Liver (tissue), 9 donors: ENCODE data around the gene LDLRAD4. TPM values are rescaled to one million over a fixed set of nuclear protein-coding genes. Genes with fewer than 3 reads are reported as not detected.

Source experiments
- DNase-seq: peaks from one replicate; pipeline ENCODE4 v3.0.0-alpha.2; 2017; ENCODE audit warnings: low spot score
- H3K27ac ChIP-seq, 2 donors: one replicate each; pipeline ENCODE4 v1.7.0; 2013; ENCODE audit warnings: inconsistent platforms in 2 of 2, low read length in 2 of 2, control low read depth in 1 of 2, low read depth in 1 of 2, mild to moderate bottlenecking in 1 of 2
- H3K27me3 ChIP-seq, 4 donors: one replicate each; pipeline versions ENCODE4 v1.6.1 to v1.7.0; 2013; ENCODE audit warnings: low read length in 3 of 4, inconsistent platforms in 1 of 4, mild to moderate bottlenecking in 1 of 4, moderate library complexity in 1 of 4; ENCODE audit not compliant: control insufficient read depth in 4 of 4, insufficient read depth in 4 of 4
- H3K36me3 ChIP-seq, 4 donors: one replicate each; pipeline versions ENCODE4 v1.6.1 to v1.7.0; 2013; ENCODE audit warnings: low read length in 3 of 4, mild to moderate bottlenecking in 3 of 4, low read depth in 1 of 4, moderate library complexity in 1 of 4; ENCODE audit not compliant: control insufficient read depth in 4 of 4, insufficient read depth in 3 of 4
- H3K4me1 ChIP-seq, 4 donors: one replicate each; pipeline versions ENCODE4 v1.6.1 to v1.7.0; 2013; ENCODE audit warnings: low read length in 3 of 4, mild to moderate bottlenecking in 3 of 4, moderate library complexity in 1 of 4; ENCODE audit not compliant: control insufficient read depth in 4 of 4, insufficient read depth in 4 of 4
- H3K4me3 ChIP-seq, 3 donors: one replicate each; pipeline versions ENCODE4 v1.6.1 to v1.7.0; 2013; ENCODE audit warnings: low read length in 3 of 3, control low read depth in 1 of 3, low read depth in 1 of 3, mild to moderate bottlenecking in 1 of 3
- H3K9ac ChIP-seq, 2 donors: one replicate each; pipeline ENCODE4 v1.7.0; 2013; ENCODE audit warnings: low read length in 2 of 2, mild to moderate bottlenecking in 2 of 2, moderate library complexity in 2 of 2, control low read depth in 1 of 2, low read depth in 1 of 2
- H3K9me3 ChIP-seq, 4 donors: one replicate each; pipeline versions ENCODE4 v1.6.1 to v1.7.0; 2013; ENCODE audit warnings: low read length in 3 of 4; ENCODE audit not compliant: control insufficient read depth in 4 of 4
- CTCF ChIP-seq: fragments of 150-350 bp; IDR thresholded peaks from 2 replicates; pipeline ENCODE4 v1.5.1; 2017; ENCODE audit warnings: improper control_type of control experiment, low read depth, low read length; ENCODE audit not compliant: missing input control
- EGR1 ChIP-seq, 2 donors: IDR thresholded peaks; 2 replicates each; pipeline ENCODE4 v1.6.1; 2016 to 2018; ENCODE audit warnings: antibody characterized with exemption in 2 of 2, low read depth in 2 of 2
- FOXA1 ChIP-seq: IDR thresholded peaks from 2 replicates; pipeline ENCODE4 v1.6.1; 2016; ENCODE audit warnings: antibody characterized with exemption
- GABPA ChIP-seq, 2 donors: IDR thresholded peaks in 1 of 2; conservative IDR thresholded peaks in 1 of 2; 2 replicates each; pipeline ENCODE4 v1.6.1; 2016; ENCODE audit warnings: antibody characterized with exemption in 2 of 2, mild to moderate bottlenecking in 1 of 2, moderate library complexity in 1 of 2
- HNF4G ChIP-seq: IDR thresholded peaks from 2 replicates; pipeline ENCODE4 v1.6.1; 2016; ENCODE audit warnings: antibody characterized with exemption
- MAX ChIP-seq: IDR thresholded peaks from 2 replicates; pipeline ENCODE4 v1.6.1; 2016; ENCODE audit warnings: antibody characterized with exemption
- NR2F2 ChIP-seq: IDR thresholded peaks from 2 replicates; pipeline ENCODE4 v1.6.1; 2016; ENCODE audit warnings: antibody characterized with exemption
- RAD21 ChIP-seq, 2 donors: IDR thresholded peaks; 2 replicates each; pipeline ENCODE4 v1.6.1; 2016; ENCODE audit warnings: antibody characterized with exemption in 2 of 2, mild to moderate bottlenecking in 2 of 2
- RXRA ChIP-seq, 2 donors: IDR thresholded peaks; 2 replicates each; pipeline ENCODE4 v1.6.1; 2017 to 2018; ENCODE audit warnings: antibody characterized with exemption in 2 of 2, mild to moderate bottlenecking in 1 of 2
- TAF1 ChIP-seq: conservative IDR thresholded peaks from 2 replicates; pipeline ENCODE4 v1.6.1; 2016; ENCODE audit warnings: antibody characterized with exemption, mild to moderate bottlenecking
- YY1 ChIP-seq: IDR thresholded peaks from 2 replicates; pipeline ENCODE4 v1.6.1; 2016; ENCODE audit warnings: antibody characterized with exemption, mild to moderate bottlenecking
- WGBS: extraction: QIAGEN DNeasy Blood & Tissue Kit; methylation state at CpG from one replicate; pipeline ENCODE4 v1.1.7; 2013; 5-methylcytosine and 5-hydroxymethylcytosine counted together
- polyA plus RNA-seq, 2 donors: library from polyadenylated mRNA; stranded (reverse) in 1 of 2; unstranded in 1 of 2; fragments of 200-250 nt in 1 of 2; fragments of >200 nt in 1 of 2; fragmentation: Nextera tagmentation in 1 of 2; extraction: Ambion mirVana in 1 of 2; gene quantifications; one replicate each; pipeline versions ENCODE4 v1.2.1 to v1.2.3, GENCODE V29; 2013 to 2015
- total RNA-seq, 2 donors: library from RNA; depleted of rRNA; stranded (reverse); fragments of >200 nt; gene quantifications; one replicate each; pipeline ENCODE4 v1.2.3, GENCODE V29; 2014
- TF ChIP-seq, protein P1 (sequence below): IDR thresholded peaks from 2 replicates; pipeline ENCODE4 v1.6.1; 2016; ENCODE audit warnings: antibody characterized with exemption, mild to moderate bottlenecking
- donor health status: healthy.
- donor health status: healthy.
- donor health status: healthy.
- donor health status: healthy.
- donor health status: healthy.

Gene LDLRAD4
- total and polyA plus RNA-seq, 4 donors = 4.8 to 41.7 (median 12.7) TPM

DNA sequence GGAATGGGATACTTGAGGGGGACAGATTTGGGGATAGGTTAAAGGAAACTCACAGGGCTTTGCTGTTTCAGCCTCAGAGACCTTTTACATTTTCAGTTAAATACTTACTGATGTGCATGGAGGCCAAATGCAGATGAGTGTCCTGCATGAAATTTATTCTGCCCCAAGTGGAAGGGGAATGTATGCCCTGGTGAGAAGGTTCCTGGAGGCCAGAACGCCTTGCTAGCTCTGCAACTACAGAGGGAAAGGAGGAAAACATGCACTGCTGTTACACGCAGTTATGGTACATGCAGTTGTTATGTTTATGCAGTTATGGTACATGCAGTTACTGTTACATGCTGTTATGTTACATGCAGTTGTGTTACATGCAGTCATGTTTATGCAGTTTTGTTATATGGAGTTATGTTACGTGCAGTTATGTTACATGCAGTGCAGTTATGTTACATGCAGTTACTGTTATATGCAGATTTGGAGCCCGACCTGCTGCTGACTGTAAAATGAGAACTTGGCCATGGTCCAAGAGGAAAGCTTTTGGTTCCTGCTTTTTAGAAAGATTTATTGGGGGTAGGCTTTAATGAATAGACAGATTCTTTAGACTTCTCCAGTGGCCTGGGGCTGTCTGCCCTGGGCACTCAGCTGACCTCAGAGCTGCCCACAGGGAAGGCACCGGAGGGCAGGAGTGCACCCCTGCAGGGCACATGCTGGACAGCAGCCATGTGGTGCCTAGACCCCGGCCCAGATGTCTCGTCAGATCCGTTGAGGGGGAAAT is 84.1 kb downstream of the LDLRAD4 start (continued):
- TF ChIP-seq CTCF (no peak), TAF1 (no peak), YY1 (no peak), GABPA (IDR thresholded peaks at IDR 0.05 in 1 of 2, conservative IDR thresholded peaks at IDR 0.05 in 1 of 2) (no peak), FOXA1 (no peak), HNF4G (no peak), MAX (no peak)

GRCh38 chr18:13303756-13304364 is 85.3 kb downstream of the LDLRAD4 start:
- Histone ChIP-seq H3K9ac (no peak overlapping the region), H3K4me3 (no peak overlapping the region), H3K4me1 (peaks cover 0 to 5% (median 1%) of the 10 kb centered on the region in 4 donors), H3K27me3 (no peaks in the 10 kb centered on the region), H3K27ac (no peak overlapping the region), H3K9me3 (peaks cover 0 to 2% (median 1%) of the 10 kb centered on the region in 4 donors), H3K36me3 (no peaks in the 10 kb centered on the region)
- no peak for DNase-seq
- TF ChIP-seq RXRA (IDR thresholded peaks at IDR 0.05) = no peak
- 95% methylated on average over 6 of the region's 6 CpGs for WGBS

DNA sequence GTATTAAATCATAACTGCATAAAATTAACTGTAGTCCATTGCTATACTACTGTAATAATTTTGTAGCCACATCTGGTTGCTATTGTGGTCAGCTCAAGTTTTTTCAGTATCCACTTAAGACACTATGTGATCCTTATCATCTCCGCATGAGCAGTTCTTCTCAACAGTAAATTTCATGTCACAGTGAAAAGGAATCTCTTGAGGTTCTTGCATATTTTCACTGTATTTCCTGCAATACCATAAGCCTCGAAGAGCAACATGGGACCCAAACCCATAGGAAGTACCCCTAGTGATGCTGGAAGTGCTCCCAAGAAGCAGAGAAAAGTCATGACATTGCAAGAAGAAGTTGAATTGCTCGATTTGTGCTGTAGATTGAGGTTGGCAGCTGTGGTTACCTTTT is 86.7 kb downstream of the LDLRAD4 start:
- TF ChIP-seq, protein P1, sequence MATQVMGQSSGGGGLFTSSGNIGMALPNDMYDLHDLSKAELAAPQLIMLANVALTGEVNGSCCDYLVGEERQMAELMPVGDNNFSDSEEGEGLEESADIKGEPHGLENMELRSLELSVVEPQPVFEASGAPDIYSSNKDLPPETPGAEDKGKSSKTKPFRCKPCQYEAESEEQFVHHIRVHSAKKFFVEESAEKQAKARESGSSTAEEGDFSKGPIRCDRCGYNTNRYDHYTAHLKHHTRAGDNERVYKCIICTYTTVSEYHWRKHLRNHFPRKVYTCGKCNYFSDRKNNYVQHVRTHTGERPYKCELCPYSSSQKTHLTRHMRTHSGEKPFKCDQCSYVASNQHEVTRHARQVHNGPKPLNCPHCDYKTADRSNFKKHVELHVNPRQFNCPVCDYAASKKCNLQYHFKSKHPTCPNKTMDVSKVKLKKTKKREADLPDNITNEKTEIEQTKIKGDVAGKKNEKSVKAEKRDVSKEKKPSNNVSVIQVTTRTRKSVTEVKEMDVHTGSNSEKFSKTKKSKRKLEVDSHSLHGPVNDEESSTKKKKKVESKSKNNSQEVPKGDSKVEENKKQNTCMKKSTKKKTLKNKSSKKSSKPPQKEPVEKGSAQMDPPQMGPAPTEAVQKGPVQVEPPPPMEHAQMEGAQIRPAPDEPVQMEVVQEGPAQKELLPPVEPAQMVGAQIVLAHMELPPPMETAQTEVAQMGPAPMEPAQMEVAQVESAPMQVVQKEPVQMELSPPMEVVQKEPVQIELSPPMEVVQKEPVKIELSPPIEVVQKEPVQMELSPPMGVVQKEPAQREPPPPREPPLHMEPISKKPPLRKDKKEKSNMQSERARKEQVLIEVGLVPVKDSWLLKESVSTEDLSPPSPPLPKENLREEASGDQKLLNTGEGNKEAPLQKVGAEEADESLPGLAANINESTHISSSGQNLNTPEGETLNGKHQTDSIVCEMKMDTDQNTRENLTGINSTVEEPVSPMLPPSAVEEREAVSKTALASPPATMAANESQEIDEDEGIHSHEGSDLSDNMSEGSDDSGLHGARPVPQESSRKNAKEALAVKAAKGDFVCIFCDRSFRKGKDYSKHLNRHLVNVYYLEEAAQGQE = no peak
- TF ChIP-seq RAD21 (IDR thresholded peaks at IDR 0.05) (no peak), HNF4G (no peak), MAX (no peak), NR2F2 (no peak), YY1 (no peak), GABPA (IDR thresholded peaks at IDR 0.05 in 1 of 2, conservative IDR thresholded peaks at IDR 0.05 in 1 of 2) (no peak), FOXA1 (no peak), EGR1 (IDR thresholded peaks at IDR 0.05; ENCODE audit: low read depth in 2 of 2) (no peak)
- Histone ChIP-seq H3K27me3 (no peaks in the 10 kb centered on the region), H3K36me3 (no peaks in the 10 kb centered on the region), H3K27ac (no peak overlapping the region), H3K9me3 (peaks cover 0 to 2% (median 1%) of the 10 kb centered on the region in 4 donors), H3K4me3 (no peak overlapping the region), H3K4me1 (peaks cover 0 to 5% (median 1%) of the 10 kb centered on the region in 4 donors), H3K9ac (no peak overlapping the region)
- no peak for DNase-seq
- WGBS = 89% methylated on average over 3 of the region's 3 CpGs
